ENCODE data around the gene DENND11.
"Not testable (repeated sequence)": the region's sequence is repeated elsewhere in the genome, so short reads cannot be mapped to it uniquely, and the experiment has no call there.

The DENND11 gene

DNA sequence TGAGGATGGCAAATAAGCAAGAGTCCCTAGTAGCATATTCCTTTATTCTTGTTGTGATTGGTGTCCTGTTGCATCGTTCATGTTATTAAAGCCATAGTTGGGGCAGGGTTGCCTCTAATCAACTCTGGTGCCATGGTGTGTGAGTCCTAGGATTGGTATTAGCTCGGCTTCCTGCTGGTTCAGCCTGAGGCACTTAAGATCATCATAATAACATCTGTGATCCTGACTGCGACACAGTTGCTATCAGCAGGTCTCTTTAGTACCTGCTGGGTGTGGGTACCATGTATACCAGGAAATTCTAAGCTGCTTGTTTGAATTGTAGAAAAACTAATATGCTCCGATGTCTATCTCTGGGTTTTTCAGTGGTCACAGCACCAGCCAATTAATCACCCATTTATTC is 7.8 kb upstream of the DENND11 start:
- no peak for DNase-seq
- intact Hi-C loops (cut with DNase I) = no loop called here

DNA sequence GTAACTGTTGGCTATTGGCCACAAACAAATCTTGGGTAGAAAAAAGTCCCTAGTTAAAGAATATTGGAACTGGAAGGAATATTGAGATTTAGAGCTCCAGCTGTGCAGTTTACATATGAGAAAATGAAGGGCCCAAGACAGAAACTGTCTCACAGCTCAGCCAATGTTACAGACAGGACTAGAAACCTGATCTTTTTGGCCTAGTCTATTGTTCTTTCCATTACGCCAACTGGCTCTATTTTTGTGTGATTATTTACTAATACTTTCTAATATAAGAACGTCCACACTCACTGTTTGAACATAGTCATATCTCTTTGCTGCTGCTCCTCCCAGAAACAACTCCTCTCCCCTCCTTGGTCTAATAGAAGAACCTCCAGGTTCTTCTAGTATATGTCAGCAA is 7.4 kb upstream of the DENND11 start:
- intact Hi-C loops (cut with DNase I) = no loop called here
- DNase-seq = no peak

DNA sequence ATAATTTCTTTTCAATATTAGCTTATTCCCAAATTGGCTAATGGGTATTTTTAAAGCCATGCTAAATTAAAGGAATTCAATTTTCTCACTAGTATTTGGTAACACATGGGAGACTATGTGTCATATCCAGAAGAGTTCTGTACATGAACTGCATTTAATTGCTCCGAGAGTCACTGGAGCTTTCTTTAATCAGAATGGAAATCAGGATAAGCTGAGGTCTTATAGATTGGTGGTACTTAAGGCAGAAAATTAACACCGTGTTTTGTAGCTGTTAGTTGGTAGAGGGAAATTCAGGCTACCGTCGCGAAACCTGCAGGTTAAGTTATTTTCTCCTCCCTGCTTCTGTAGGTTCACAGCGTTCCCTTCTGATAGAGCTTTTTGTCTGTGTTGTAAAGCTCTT is 6.4 kb upstream of the DENND11 start, which contains the start of gene WEE2:
TSS of gene WEE2 (plus strand) at position 3 of the 400 bp plus-strand sequence. CDS start 406 bp downstream, outside the sequence.
- intact Hi-C loops (cut with DNase I) = no loop called here
- DNase-seq = no peak

DNA sequence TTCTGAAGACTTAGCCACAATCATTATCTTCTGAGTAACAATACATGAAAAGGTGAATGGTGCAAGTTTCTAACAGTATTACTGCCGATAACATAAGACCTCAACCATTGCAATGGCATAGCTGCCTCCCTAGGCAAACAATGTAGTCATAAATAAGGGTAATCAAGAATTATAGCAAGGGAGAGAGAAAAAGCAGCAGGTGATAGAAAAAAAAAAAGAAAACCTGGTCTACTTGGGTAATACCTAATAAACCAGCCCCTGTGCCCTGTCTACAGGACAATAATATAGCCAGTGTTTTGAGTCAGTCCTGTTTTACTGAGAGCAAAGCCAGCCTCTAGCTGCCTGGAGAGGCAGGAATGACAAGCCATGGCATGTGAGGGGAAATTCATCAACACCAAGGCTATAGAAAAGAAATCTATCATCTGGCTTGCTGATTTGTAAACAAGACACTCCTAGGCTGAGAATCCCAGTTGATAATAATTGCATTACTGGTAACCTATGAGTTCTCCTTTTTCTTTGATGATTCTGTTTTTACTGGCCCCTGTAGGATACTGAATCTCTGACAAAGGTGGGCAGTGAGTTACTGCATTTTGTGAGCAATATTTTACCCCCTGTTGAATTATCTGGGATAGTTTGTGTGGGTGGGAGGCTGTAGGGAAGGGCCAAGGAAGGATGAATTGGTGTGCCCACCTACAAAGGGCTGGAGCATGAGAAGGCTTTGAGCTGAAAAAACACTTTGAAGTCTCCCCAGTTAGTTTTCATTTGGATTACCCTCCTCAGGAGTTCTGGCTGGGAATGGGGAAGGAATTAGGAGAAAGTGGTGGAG is 4.5 kb upstream of the DENND11 start:
- no peak for DNase-seq
- intact Hi-C loops (cut with DNase I) = no loop called here

DNA sequence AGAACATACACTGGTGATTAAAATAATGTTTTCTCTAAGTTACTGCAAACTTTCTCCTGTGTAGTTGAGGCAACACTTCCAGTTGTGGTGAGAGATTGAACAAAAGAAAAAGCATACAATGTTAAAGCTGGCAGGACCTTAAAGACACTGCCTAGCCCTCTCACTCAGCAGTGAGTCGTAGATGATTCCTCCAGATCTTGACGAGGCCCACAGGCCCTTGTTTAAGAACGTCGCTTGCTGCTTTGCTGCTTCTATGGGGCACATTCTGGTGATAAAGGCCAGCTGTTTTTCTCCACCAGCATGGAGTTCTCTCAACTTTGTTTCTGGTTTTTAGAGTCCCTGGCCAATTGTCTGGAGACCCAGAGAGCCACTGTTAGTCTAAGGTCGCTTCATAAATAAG is 2.8 kb upstream of the DENND11 start:
- intact Hi-C loops (cut with DNase I) = loop anchor here (5.0 kb wide), 1 partner anchor 52 kb away; no protein-coding TSS in a partner anchor
- no peak for DNase-seq

DNA sequence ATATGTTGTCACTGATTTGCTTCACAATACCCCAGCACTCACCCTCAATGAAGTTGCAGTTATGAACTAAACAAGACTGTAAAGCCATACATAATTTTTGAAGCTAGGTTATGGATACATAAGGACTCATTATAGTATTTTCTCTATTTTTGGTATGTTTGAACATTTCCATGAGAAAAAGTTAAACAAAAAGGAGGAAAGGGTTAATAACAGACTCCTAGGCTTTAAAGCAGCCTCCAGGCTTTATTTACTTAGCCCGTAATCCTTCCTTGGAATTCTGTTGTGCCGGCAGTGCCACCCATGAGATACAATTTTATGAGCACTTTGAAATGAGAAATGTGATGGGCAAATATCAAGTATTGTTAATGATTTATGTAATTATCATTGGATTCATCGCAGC is 2.1 kb upstream of the DENND11 start:
- DNase-seq = no peak
- intact Hi-C loops (cut with DNase I) = loop anchor here (5.0 kb wide), 1 partner anchor 52 kb away; no protein-coding TSS in a partner anchor

DNA sequence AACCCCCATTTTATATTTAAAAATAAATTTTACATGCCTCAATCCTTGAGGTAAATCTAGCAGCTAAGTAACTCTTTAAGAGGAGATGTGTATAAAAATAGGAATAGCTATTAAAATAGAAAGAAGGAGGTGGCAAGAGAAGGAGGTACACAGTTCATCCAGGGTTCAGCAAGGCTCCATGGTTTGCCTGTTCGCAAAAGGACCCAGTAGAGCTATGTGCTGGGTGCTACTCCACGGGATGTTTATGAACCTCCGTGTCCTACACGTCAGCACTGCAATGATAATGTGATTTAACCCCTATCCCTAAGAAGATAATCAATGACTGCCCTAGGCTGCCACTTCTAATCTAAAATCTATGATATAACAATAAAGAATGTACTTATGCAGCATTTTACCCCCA is 926 bp upstream of the DENND11 start:
- no peak for DNase-seq
- intact Hi-C loops (cut with DNase I) = loop anchor here (1.0 to 5.0 kb wide), 2 partner anchors 35 to 51 kb away; partner anchors contain the start of gene SSBP1

DNA sequence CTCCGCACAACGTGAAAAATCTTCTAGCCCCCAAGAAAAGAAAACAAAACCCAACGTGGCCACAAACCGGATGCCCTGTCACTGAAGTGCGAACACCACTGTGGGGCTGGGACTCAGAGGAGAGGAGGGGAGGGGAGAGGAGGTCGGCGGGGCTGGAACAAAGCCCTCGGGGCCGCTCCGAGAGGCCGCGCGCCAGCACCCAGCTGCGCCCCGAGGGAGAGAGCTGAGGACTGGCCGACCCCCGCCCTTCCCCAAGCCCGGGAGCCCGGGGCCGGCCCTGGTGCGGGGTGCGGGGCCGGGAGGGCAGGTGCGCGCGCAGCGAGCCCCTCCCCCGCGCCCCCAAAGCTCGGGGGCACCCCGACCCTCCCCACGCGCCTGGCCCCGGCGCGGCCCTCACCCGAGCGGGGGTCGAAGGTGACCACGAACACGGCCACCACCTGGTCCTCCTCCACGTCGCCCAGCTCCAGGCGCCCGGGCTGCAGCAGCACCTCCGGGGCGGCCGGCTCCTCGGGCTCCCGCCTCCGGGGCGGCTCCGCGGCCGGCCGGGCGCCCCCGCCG is 398 bp downstream of the DENND11 start:
- intact Hi-C loops (cut with DNase I) = loop anchor here (1.0 to 5.0 kb wide), 2 partner anchors 37 to 49 kb away; partner anchors contain the start of gene SSBP1
- DNase-seq = peak in 6 of 10 donors; percentile 19 to 88 (median 64)

DNA sequence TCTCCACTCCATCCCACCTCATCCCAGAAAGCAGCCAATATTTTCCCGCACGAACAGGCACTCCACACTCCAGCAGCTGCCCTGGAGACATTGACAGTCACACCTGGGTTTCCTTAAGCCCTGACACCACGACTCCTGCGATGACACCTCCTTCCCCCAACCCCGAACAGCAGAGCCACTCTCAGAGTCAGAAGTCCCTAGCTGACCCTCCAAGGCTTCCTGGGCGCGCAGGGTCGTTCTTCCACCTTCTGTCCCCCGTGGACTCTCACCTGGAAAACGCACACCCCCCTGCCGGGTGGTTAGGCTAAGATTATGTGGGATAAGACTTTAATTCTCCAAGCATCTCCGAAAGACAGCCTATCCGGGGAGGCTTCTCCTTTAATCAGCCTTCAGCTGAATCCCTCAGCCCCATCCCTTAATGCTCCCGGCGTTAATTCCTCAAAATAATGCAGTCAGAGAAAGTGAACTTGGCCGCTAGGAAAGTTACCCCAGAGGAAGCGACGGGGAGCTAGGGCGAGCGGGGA is 1.1 kb downstream of the DENND11 start:
- intact Hi-C loops (cut with DNase I) = loop anchor here (5.0 kb wide), 1 partner anchor 49 kb away; no protein-coding TSS in a partner anchor
- DNase-seq = peak in 2 of 10 donors; percentile 20 to 72

DNA sequence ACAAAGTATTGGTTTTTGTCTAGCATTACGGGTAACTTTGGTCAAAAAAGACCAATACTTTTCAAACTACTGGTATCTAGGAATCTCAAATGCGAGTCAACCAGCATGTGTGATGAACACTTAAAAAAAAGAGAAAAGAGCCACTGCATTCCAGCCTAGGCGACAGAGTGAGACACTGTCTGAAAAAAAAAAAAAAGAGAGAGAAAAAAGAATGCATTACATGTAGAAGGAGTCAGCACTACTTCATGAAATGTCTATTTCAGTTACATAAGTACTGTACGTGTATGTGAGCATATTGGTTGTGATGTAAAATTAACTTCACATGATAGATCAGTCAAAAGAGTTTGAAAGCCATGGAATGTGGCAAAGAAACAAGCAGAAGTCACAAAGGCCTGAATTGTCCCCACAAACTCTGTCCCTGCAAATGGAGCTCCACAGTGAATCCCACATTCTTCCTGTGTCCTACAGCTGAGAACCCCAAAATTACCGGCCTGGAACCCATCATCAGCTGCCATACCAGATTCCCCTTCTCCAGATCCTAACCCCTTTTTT is 1.6 kb downstream of the DENND11 start:
- DNase-seq = no peak
- intact Hi-C loops (cut with DNase I) = loop anchor here (5.0 kb wide), 1 partner anchor 48 kb away; no protein-coding TSS in a partner anchor

DNA sequence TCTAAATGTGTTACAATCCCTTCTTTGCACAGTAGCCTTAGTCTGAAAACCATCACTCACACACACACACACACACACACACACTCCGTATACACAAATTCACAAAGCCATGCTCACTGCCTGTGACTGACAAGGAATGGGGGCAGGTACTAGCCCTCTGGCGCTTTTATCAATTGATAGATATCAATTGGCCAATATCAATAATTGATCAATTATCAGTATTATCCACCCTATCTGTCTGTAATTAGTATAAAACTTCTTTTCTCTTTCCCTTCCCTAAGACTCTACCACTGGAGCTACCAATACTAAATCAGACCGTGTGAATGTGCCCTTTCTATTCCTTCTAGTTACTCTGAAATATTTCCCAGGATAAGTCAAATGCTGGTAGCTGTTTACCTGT is 2.1 kb downstream of the DENND11 start:
- intact Hi-C loops (cut with DNase I) = loop anchor here (5.0 kb wide), 1 partner anchor 48 kb away; no protein-coding TSS in a partner anchor
- DNase-seq = no peak

DNA sequence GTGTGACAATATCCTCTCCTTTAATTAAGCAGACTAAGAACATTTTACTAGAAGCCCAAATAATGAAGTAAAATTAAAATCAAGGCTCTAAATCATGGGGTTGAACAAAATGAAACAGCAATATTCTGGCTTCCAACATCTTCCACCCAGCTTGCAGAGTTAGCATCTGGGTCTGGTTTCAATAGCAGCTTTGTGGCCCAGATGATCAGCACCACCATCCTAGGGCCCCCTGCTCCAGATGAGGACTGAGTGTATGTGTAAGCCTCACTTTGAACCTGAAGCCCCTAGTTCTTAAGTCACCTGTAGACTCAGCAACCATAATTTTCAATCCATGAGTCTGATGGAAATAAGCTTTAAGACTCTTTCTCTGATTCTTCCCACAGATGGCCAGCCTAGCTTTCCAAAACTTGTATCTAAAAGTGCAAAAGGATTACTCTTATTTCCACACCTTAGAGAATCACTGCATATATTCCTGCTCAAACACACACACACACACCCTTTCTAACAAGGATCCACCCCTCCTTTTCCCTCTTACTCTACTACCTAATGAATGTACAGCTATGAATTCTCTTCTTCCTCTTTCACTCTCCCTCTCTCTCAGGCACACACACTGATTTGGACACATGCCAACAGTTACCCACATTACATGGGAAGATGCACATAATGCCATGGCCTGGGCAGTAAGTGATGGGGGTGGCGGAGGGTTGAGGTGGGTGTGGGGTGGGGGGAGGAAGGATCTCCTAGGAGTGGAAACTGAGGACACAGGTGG is 3.5 kb downstream of the DENND11 start:
- DNase-seq = no peak
- intact Hi-C loops (cut with DNase I) = no loop called here

DNA sequence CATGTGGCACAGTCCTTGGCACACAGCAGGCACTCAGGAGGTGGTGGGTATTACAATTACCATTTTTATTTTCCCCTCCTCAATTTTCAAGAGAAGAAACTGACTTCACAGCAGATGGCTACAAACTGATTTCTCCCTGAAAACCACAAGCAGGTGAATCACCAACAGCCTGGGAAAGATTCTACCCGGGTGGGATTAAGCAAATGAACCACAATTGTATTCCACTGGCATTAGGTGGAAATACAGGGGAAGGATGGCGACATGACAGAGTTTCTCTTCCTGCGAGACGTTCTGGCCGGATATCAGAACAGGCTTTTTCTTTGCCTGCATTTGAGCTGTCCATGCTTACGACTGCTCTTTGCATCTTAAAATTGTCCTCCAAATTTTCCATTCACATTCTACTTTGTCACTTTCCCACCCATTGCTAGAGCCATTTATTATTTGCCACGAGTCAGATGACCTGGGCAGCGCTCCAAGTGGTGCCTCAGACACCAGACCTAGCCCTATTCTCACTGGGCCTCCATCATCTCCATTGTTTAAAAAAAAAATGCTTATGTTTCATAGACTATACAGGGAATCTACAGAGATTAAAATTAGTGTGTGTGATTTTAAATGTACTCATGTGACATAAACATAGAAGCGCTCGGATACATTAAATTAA is 4.6 kb downstream of the DENND11 start:
- DNase-seq = peak in 6 of 10 donors; percentile 53 to 92 (median 73)
- intact Hi-C loops (cut with DNase I) = no loop called here

DNA sequence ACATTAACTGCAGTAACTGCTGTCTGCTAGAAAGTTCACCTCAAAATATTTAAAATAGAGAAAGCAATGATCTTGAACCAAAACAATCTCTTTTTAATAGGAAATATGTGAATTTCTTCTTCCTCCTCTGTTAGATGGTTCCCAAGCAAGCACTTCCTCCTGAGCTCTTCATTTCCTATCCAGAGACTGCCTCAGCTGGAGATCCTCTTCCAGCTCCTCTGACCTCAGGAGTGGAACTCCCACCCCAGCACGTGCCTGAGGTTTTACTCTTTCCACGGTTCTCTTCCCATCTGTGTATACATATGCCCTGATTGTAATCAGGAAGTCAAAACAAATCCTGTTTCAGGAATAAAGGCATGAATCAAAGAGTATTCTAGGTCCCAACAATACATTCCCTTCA is 5.6 kb downstream of the DENND11 start:
- DNase-seq = no peak
- intact Hi-C loops (cut with DNase I) = no loop called here

DNA sequence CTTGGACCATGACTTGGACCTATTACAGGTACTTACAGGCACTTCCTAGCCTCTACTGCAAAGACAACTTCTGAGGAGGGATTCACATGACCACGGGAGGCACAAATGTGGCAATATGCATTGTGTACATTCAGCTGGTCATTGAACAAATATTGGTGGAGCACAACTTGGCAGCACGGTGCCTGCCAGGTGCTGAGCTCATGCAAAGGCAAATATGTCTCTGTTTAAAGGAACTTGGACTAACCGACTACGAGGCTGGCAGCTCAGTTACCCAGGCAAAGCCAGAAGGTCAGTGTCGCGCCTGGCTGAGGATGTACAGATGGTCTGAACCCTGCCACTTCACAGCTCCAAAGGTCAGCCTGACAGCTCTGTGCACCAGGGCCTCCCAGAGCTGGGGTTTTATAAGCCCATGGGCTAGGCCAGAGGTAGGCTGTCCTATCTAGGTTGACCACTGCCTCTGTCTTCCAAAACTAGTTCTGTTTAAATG is 6.1 kb downstream of the DENND11 start:
- no peak for DNase-seq
- intact Hi-C loops (cut with DNase I) = no loop called here

DNA sequence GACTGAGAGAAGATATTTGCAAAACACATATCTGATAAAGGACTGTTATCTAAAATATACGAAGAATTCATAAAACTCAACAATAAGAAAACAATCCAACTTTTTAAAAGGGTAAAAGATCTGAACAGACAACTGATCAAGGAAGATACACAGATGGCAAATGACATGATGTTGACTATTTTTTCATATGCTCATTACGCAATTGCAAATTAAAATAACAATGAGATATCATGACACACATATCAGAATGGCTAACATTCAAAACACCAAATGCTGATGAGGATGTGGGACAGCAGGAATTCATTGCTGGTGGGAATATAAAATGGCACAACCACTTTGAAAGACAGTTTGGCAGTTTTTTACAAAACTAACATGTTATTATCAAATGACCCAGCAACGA is 8.9 kb downstream of the DENND11 start:
- no peak for DNase-seq
- intact Hi-C loops (cut with DNase I) = no loop called here

DNA sequence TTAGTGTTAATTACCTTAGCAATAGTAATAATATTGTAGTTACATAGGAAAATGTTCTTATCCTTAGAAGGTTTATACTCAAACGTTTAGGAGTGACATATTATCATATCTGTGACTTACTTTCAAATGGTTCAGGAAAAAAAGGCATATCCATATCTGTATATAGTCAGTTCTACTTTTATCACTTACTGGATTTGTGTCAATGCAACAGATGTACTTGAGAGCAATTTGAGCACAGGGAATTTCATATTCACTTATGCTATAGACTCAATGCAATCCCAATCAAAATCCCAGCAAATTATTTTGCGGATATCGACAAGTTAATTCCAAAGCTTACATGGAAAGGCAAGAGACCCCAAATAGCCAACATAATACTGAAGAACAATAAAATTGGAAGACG is 10.0 kb downstream of the DENND11 start:
- DNase-seq = no peak
- intact Hi-C loops (cut with DNase I) = no loop called here

DNA sequence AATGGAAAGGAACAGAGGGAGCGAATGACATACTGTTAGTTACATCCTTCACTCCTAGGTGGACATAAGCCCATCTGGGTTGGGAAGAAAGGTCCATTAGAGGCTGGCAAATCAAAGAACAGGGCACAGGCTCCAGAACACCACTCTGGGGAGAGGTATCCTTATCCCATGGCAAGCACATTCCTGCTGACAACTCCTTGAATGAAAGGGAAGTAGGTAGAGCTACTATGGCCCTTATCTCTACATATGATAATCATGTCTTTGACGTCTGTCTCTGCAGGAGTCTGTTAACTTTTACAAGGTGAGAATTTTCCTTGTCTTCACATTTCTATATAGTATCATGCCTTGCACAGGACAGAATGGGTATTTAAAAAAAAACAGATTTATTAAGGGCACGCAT is 10.4 kb downstream of the DENND11 start:
- no peak for DNase-seq
- intact Hi-C loops (cut with DNase I) = no loop called here

DNA sequence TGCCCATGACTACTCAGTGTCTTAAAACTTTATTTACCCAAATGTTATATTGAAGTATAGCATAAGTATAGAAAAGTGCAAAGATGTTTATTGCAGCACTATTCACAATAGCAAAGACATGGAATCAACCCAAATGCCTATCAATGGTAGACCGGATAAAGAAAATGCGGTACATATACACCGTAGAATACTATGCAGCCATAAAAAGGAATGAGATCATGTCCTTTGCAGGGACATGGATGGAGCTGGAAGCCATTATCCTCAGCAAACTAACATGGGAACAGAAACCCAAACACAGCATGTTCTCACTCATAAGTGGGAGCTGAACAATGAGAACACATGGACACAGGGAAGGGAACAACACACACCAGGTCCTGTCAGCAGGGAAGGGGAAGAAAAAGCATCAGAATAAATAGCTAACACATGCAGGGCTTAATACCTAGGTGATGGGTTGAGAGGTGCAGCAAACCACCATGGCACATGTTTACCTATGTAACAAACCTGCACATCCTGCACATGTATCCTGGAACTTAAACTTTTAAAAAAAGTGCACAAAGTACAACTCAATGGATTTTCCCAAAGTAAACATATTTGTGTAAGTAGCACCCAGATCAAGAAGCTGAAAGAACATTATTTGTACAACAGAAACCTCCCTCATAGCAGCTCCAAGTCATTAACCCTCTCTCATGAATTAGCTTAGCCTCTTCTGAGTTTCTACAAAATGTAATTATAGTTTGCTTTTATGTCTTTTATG is 12.7 kb downstream of the DENND11 start:
- intact Hi-C loops (cut with DNase I); DNase-seq: not testable (repeated sequence)

Measured in posterior cingulate gyrus (tissue), 11 donors.